Activated naive CD4-positive, alpha-beta T cell treated with anti-CD3 and anti-CD28 coated beads, Interleukin-2, amount 10 ng/mL, durations not matched to agents 7 days and 5 days (primary cell): Measurements from ENCODE around the gene KLRF1.
"Not testable (repeated sequence)": the region's sequence is repeated elsewhere in the genome, so short reads cannot be mapped to it uniquely, and the experiment has no call there.

Experiments
- CTCF ChIA-PET: fragments of 350-600 bp; sonication (Branson Sonifier 250); formaldehyde crosslinking; loops from one replicate; lab custom pipeline; 2021; ENCODE audit warnings: antibody characterized with exemption; lab: Charles Lee
- DNase-seq: peaks from one replicate; pipeline ENCODE4 v3.0.0-alpha.2; 2020
- H3K27ac Mint-ChIP-seq: one replicate; pipeline ENCODE4 v1.8.0; 2021; ENCODE audit warnings: mild to moderate bottlenecking, moderate library complexity, mixed read lengths
- H3K27me3 Mint-ChIP-seq: one replicate; pipeline ENCODE4 v1.8.0; 2021; ENCODE audit warnings: mild to moderate bottlenecking, mixed read lengths
- H3K36me3 Mint-ChIP-seq: one replicate; pipeline ENCODE4 v1.8.0; 2021; ENCODE audit warnings: mixed read lengths
- H3K4me1 Mint-ChIP-seq: one replicate; pipeline ENCODE4 v1.8.0; 2021; ENCODE audit warnings: mixed read lengths
- H3K4me3 Mint-ChIP-seq: one replicate; pipeline ENCODE4 v1.8.0; 2021; ENCODE audit warnings: mild to moderate bottlenecking, moderate library complexity, mixed read lengths
- H3K9me3 Mint-ChIP-seq: one replicate; pipeline ENCODE4 v1.8.0; 2021; ENCODE audit warnings: mixed read lengths

Gene KLRF1

DNA sequence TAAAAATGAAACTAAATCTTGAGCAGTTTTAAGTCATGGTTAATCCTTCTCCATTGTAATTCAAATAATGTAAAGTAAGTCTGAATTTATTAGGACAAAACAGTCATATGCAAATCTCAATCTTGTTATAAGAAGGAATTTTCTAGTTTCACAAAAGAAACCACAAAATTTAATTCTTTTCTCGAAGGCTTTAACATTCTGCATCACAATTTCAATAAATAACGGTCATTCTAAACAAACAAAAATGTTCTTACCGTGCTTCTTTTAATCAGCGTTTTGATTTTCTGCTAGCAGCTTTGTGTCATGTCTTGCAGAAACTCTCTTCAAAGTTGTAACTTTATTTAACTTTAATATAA lies 41.6 kb downstream of the KLRF1 start:
- Mint-ChIP-seq H3K9me3 (peaks cover 4% of the 10 kb centered on the region), H3K27me3 (no peaks in the 10 kb centered on the region), H3K36me3 (peaks cover 26% of the 10 kb centered on the region), H3K4me1 (peaks cover 28% of the 10 kb centered on the region), H3K4me3 (peak overlapping the region; percentile 73), H3K27ac (peak overlapping the region; percentile 99)
- CTCF ChIA-PET = interaction anchor here (0.6 to 4.3 kb wide), 7 partner anchors 53 to 125 kb away, joined by 3 to 15 read pairs (median 4); no protein-coding TSS in a partner anchor
- no peak for DNase-seq

DNA sequence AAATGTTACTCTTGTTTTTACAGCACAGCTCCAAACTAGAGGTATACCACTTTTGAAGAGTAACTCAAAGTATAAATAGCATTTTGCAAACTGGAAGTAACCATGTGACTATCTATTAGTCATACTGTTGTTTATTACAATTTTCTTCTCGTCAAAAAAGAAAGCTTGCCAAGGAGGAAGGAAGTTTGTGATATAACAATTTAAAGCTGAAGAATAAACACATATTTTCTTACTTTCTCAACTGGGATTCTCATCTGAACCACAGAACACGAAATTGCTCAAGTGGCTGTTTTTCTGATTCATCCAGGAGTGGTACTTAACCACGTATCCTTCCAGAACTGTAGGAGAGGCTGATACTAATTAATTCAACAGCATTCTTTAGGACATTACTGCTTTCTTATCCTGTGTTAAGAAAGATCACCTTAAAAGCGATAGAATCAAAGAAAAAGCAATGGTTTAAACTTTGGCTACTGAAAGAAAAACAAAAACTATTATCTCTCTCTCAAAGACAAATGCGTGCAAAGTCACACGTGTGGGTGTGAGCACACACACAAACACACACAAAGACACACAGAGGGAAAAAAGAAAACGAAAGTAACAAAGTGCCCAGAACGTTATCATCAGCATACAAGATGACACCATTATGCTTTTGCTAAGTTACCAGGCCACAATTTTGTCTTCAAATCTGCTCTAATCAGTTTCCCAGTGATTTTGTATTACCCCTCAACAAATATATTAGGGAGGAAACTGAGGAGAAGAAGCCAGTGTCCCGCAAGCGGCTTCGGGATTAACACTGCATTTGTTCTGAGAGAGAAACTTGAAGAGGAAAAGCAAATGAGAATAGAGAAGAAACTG lies 42.3 kb downstream of the KLRF1 start, which contains the start of gene CLEC2B:
CLEC2B (minus strand) TSS at position 48 of the 855 bp plus-strand sequence.
- Mint-ChIP-seq H3K4me1 (peaks cover 22% of the 10 kb centered on the region), H3K27me3 (no peaks in the 10 kb centered on the region), H3K9me3 (no peaks in the 10 kb centered on the region), H3K4me3 (peak within 1 kb of the TSS; percentile 73), H3K27ac (peak within 1 kb of the TSS; percentile 99), H3K36me3 (peaks cover 21% of the 10 kb centered on the region)
- CTCF ChIA-PET = interaction anchor here (0.6 to 4.3 kb wide), 5 partner anchors 53 to 125 kb away, joined by 3 to 15 read pairs (median 4); no protein-coding TSS in a partner anchor
- peak; percentile 56 for DNase-seq

DNA sequence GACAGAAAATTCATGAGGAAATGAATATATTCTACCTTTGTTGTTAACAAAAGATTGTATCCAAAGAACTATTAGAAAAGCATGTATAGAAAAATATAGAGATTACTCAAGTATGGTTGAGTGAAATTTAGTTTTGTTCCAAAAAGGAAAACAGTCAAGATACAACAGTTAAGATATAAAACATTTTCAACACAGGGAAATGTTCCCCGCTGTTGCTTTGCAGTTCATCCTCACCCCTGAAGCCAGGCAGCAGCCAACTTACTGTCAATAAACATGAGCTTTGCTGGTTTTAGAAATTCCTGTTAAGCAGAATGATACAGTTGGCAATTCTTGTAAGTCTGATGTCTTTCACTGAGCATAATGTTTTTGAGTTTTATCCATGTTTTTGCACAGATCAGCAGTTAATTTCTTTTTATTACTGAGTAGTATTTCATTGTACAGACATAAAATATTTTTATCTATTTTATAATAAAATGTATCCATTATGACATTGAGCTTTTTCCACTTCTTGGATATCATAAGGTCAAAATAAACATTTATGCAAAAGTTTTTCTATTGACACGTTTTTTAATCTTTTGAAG lies 43.1 kb downstream of the KLRF1 start:
- no peaks in the 10 kb centered on the region for H3K27me3 Mint-ChIP-seq
- H3K4me3 Mint-ChIP-seq = peak overlapping the region; percentile 73
- H3K27ac Mint-ChIP-seq = peak overlapping the region; percentile 99
- peaks cover 4% of the 10 kb centered on the region for H3K9me3 Mint-ChIP-seq
- DNase-seq = peak; percentile 32
- peaks cover 18% of the 10 kb centered on the region for H3K4me1 Mint-ChIP-seq
- H3K36me3 Mint-ChIP-seq = peaks cover 15% of the 10 kb centered on the region
- CTCF ChIA-PET = interaction anchor here (0.9 to 3.9 kb wide), 5 partner anchors 25 to 127 kb away, joined by 3 to 12 read pairs (median 6); no protein-coding TSS in a partner anchor

DNA sequence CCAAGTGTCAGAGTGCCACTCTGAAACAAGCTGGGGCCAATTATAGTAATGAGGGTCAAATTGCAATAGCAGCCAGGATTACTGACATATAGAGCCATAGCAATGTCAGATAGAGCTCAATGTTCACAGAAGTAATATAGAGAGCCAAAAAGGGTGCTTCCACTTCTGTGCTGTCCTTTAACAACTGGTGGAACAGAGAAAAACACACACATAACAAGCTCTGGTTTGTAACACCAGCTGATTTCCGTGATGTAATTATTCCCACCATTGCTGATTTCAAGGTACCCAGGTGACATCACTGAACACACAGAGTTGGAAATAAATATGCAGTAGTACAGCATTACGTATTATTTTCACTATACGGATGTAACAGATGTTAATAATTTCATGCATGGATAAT lies 44.9 kb downstream of the KLRF1 start:
- DNase-seq = no peak
- Mint-ChIP-seq H3K27me3 (no peaks in the 10 kb centered on the region), H3K4me3 (no peak overlapping the region), H3K4me1 (peaks cover 17% of the 10 kb centered on the region), H3K9me3 (peaks cover 5% of the 10 kb centered on the region), H3K36me3 (peaks cover 3% of the 10 kb centered on the region), H3K27ac (no peak overlapping the region)
- CTCF ChIA-PET = interaction anchor here (0.6 to 3.9 kb wide), 8 partner anchors 12 to 129 kb away, joined by 3 to 12 read pairs (median 4); no protein-coding TSS in a partner anchor

DNA sequence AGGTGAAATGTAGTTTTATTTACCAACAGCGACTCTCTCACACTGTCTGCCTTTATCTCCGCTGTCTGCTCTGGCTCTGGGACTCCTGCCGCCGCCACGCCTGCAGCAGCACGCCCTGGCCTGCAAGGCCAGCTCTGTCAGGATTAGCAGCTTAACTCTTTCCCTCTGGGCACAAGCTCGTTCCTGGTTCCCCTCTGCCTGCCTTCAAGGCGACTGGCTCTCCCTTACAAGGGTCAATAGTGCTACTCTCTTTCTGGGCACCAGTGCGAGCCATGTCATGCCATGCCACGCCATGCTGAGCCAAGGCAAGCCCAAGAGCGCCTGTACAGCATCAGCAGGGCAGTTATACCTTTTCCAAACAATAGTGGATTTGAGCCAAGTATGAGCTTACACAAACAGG lies 45.5 kb downstream of the KLRF1 start:
- H3K36me3 Mint-ChIP-seq = no peaks in the 10 kb centered on the region
- CTCF ChIA-PET = interaction anchor here (0.6 to 3.9 kb wide), 6 partner anchors 11 to 130 kb away, joined by 3 to 12 read pairs (median 4); no protein-coding TSS in a partner anchor
- no peaks in the 10 kb centered on the region for H3K27me3 Mint-ChIP-seq
- peaks cover 17% of the 10 kb centered on the region for H3K4me1 Mint-ChIP-seq
- H3K9me3 Mint-ChIP-seq = peaks cover 5% of the 10 kb centered on the region
- H3K27ac Mint-ChIP-seq = no peak overlapping the region
- DNase-seq = no peak
- H3K4me3 Mint-ChIP-seq = no peak overlapping the region

DNA sequence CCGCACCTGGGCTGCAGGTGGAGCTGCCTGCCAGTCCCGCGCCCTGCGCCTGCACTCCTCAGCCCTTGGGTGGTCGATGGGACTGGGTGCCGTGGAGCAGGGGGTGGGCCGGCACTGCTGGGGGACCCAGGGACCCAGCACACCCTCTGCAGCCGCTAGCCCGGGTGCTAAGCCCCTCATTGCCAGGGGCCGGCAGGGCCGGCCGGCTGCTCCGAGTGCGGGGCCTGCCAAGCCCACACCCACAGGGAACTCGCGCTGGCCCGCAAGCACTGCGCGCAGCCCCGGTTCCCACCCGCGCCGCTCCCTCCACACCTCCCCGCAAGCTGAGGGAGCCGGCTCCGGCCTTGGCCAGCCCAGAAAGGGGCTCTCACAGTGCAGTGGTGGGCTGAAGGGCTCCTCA lies 48.8 kb downstream of the KLRF1 start:
- H3K27ac Mint-ChIP-seq, CTCF ChIA-PET, DNase-seq, H3K27me3 Mint-ChIP-seq, H3K4me3 Mint-ChIP-seq, H3K36me3 Mint-ChIP-seq, H3K9me3 Mint-ChIP-seq: not testable (repeated sequence)
- H3K4me1 Mint-ChIP-seq = peaks cover 23% of the 10 kb centered on the region

DNA sequence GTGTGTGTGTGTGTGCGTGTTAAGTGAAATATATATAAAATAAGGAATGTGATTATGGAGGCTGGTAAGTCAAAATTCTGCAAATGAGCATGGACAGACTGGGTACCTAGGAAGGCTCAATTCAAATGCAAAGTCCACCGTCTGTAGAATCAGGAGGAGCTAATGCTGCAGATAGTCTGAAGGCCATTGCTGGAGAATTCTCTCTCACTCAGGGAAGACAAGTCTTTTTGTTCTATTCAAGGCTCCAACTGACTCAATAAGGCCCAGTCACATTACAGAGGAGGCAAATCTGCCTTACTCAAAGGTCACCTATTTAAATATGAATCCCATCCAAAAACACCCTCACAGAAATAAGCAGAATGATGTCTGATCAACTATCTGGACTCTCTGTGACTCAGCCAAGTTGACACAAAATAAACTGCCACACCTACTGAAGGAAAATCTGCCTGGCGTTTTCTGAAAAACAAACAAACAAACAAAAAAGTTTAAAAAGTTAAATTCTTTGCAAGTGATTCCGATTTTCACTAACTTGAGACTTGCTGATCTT lies 53.3 kb downstream of the KLRF1 start:
- H3K36me3 Mint-ChIP-seq = no peaks in the 10 kb centered on the region

DNA sequence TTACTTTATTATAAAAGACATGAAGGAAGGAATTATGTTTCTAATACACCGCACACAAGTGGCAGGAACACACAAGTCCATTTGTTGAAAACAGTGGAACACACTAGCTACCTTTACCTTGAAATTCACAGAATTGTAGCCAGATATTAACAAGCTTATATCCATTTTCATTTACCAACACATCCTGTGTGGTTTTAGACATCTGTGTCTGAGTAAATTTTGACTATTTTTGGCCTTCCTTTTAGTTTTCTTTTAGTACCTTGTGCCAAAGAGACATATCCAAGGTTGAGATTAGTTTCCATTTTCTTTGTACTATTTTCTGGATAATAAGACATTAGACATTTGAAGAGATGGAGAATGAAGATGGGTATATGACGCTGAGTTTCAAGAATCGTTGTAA lies 54.0 kb downstream of the KLRF1 start, which contains the start of gene KLRF2:
KLRF2 (plus strand) TSS at position 244 of the 400 bp plus-strand sequence; CDS start at position 351, 107 bp downstream.
- no peaks in the 10 kb centered on the region for H3K36me3 Mint-ChIP-seq
- CTCF ChIA-PET = interaction anchor here (0.6 kb wide), 1 partner anchor 28 kb away, joined by 3 read pairs; no protein-coding TSS in a partner anchor
- H3K4me1 Mint-ChIP-seq = peaks cover 21% of the 10 kb centered on the region
- no peak within 1 kb of the TSS for H3K4me3 Mint-ChIP-seq
- no peaks in the 10 kb centered on the region for H3K27me3 Mint-ChIP-seq
- no peak within 1 kb of the TSS for H3K27ac Mint-ChIP-seq
- no peaks in the 10 kb centered on the region for H3K9me3 Mint-ChIP-seq
- no peak for DNase-seq

More for the DNA sequence above, 53.3 kb downstream of the KLRF1 start:
- Mint-ChIP-seq H3K27me3 (no peaks in the 10 kb centered on the region), H3K27ac (no peak overlapping the region), H3K4me1 (peaks cover 21% of the 10 kb centered on the region), H3K9me3 (peaks cover 1% of the 10 kb centered on the region), H3K4me3 (no peak overlapping the region)
- CTCF ChIA-PET = no interaction called here
- DNase-seq = no peak

DNA sequence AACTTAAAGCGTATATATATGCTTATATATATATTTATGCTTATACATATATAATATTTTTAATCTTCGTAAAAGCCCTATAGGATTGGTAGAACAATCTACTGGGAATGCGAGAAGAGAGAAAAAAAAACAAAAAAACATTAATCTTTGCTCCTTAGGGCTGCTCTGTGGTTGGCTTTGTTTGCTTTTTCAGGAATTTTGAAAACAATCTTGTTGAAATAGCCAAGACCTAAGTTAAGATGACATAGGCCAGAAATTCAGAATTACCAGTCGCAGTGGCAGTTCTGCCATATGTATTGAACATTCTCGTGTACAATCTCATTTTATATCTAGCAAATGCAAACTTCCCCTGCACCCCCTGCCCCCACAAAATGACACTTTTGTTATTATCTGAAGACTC lies 54.7 kb downstream of the KLRF1 start:
- CTCF ChIA-PET = no interaction called here
- no peak for DNase-seq
- Mint-ChIP-seq H3K27ac (no peak overlapping the region), H3K27me3 (no peaks in the 10 kb centered on the region), H3K36me3 (no peaks in the 10 kb centered on the region), H3K4me1 (peaks cover 21% of the 10 kb centered on the region), H3K4me3 (no peak overlapping the region), H3K9me3 (no peaks in the 10 kb centered on the region)

DNA sequence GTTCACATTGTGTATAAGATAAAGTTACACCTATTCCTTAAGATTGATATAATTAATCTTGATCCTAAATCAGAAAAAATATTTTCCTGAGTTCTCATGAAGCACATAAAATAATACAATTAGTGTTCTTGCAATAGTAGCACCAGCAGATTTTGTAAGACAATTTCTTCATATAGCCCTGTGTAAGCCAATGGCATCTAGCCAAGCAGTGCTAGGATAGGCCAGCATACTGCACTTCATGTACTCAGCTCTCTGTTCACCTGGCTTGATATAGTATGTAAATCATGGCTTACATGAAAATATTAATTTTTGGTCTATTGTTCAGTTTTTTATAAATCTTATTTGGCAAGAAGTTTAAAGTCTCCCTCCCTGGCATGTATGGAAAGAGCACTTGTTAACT lies 55.9 kb downstream of the KLRF1 start:
- no peak for DNase-seq
- H3K9me3 Mint-ChIP-seq = no peaks in the 10 kb centered on the region
- no peak overlapping the region for H3K27ac Mint-ChIP-seq
- H3K36me3 Mint-ChIP-seq = no peaks in the 10 kb centered on the region
- CTCF ChIA-PET = no interaction called here
- no peak overlapping the region for H3K4me3 Mint-ChIP-seq
- no peaks in the 10 kb centered on the region for H3K27me3 Mint-ChIP-seq
- H3K4me1 Mint-ChIP-seq = peaks cover 21% of the 10 kb centered on the region

DNA sequence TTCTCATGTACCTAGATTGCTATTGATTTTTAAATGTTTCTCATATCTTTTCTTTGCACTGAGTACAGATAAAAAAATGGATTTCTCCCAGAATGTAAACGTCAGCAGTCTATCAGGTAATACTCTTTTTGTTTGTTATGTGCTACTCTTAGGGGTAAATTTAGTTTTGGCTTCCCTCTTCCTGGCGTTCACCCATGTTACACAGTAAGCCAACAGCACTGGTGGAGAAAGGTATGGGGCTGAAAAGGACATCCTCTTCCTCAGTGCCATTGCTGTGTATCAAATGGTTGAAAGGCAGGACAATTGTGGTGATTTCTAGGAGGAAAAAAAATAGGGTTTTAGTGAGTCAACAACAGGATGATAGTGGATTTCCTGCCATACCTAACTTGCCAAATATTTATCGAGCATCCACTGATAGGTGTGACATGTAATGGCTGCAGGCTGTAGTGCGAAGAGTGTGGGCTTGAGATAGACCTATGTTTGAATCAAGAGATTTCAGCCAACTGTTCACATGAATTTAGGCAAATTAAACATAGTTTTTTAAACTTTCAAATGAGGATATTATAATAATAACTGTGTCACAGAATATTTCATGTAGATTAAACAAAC lies 61.5 kb downstream of the KLRF1 start:
- no peak for DNase-seq
- Mint-ChIP-seq H3K27me3 (peaks cover 6% of the 10 kb centered on the region), H3K36me3 (peaks cover 1% of the 10 kb centered on the region), H3K4me3 (no peak overlapping the region), H3K9me3 (no peaks in the 10 kb centered on the region), H3K27ac (no peak overlapping the region), H3K4me1 (peaks cover 7% of the 10 kb centered on the region)
- CTCF ChIA-PET = no interaction called here
